ENCODE data around the gene MRGPRF. TPM values are rescaled to one million over a fixed set of nuclear protein-coding genes. Genes with fewer than 3 reads are reported as not detected.

The MRGPRF gene
- total RNA-seq, 4 donors from 2014 or later = 0.84 to 11.0 (median 7.3) TPM

GRCh38 chr11:69030301-69030700, 17.3 kb upstream of the MRGPRF start:
- TF ChIP-seq CTCF (IDR thresholded peaks at IDR 0.05) (no peak), POLR2A (IDR thresholded peaks at IDR 0.05) (no peak)
- DNase-seq (ENCODE audit: low spot score in 2 of 2) = no peak
- no peak overlapping the region for H3K4me3 ChIP-seq (ENCODE audit: low read depth, poor library complexity, severe bottlenecking)
- intact Hi-C loops (cut with DNase I; ENCODE audit: low total_unique reads) = no loop called here
- WGBS, 2 donors = 60 to 73% methylated on average over 6 of the region's 6 CpGs

GRCh38 chr11:69027704-69028372, 14.8 kb upstream of the MRGPRF start:
- 74 to 80% methylated on average over 9 of the region's 9 CpGs for WGBS, 2 donors
- H3K4me3 ChIP-seq (ENCODE audit: low read depth, poor library complexity, severe bottlenecking) = no peak overlapping the region
- no peak for TF ChIP-seq POLR2A (IDR thresholded peaks at IDR 0.05)
- TF ChIP-seq CTCF (IDR thresholded peaks at IDR 0.05) = no peak
- intact Hi-C loops (cut with DNase I; ENCODE audit: low total_unique reads) = no loop called here
- DNase-seq (ENCODE audit: low spot score in 2 of 2) = no peak

- 90 to 94% methylated on average over 6 of the region's 6 CpGs for WGBS, 2 donors
- DNase-seq (ENCODE audit: low spot score in 2 of 2) = no peak
- TF ChIP-seq CTCF (IDR thresholded peaks at IDR 0.05) (no peak), POLR2A (IDR thresholded peaks at IDR 0.05) (no peak)
- intact Hi-C loops (cut with DNase I; ENCODE audit: low total_unique reads) = no loop called here
- no peak overlapping the region for H3K4me3 ChIP-seq (ENCODE audit: low read depth, poor library complexity, severe bottlenecking)
Measured at GRCh38 chr11:69024509-69024908, 11.5 kb upstream of the MRGPRF start.

- no peak overlapping the region for H3K4me3 ChIP-seq (ENCODE audit: low read depth, poor library complexity, severe bottlenecking)
- intact Hi-C loops (cut with DNase I; ENCODE audit: low total_unique reads) = no loop called here
- TF ChIP-seq POLR2A (IDR thresholded peaks at IDR 0.05) (no peak), CTCF (IDR thresholded peaks at IDR 0.05) (no peak)
- DNase-seq (ENCODE audit: low spot score in 2 of 2) = no peak
- 78 to 81% methylated on average over 10 of the region's 10 CpGs for whole genome bisulfite sequencing, 2 donors
Measured at GRCh38 chr11:69022260-69022659, 9.2 kb upstream of the MRGPRF start.

- intact Hi-C loops (cut with DNase I; ENCODE audit: low total_unique reads) = no loop called here
- 65 to 72% methylated on average over 13 of the region's 13 CpGs for WGBS, 2 donors
- H3K4me3 ChIP-seq (ENCODE audit: low read depth, poor library complexity, severe bottlenecking) = no peak overlapping the region
- TF ChIP-seq POLR2A (IDR thresholded peaks at IDR 0.05) (no peak), CTCF (IDR thresholded peaks at IDR 0.05) (no peak)
- no peak for DNase-seq (ENCODE audit: low spot score in 2 of 2)
Measured at GRCh38 chr11:69018924-69019323, 5.9 kb upstream of the MRGPRF start.

- no peak for DNase-seq (ENCODE audit: low spot score in 2 of 2)
- 89 to 94% methylated on average over 10 of the region's 10 CpGs for WGBS, 2 donors
- intact Hi-C loops (cut with DNase I; ENCODE audit: low total_unique reads) = no loop called here
Measured at GRCh38 chr11:69017951-69018350, 4.9 kb upstream of the MRGPRF start.

More at GRCh38 chr11:69017951-69018350, 4.9 kb upstream of the MRGPRF start:
- TF ChIP-seq POLR2A (IDR thresholded peaks at IDR 0.05) (no peak), CTCF (IDR thresholded peaks at IDR 0.05) (no peak)
- no peak overlapping the region for H3K4me3 ChIP-seq (ENCODE audit: low read depth, poor library complexity, severe bottlenecking)

All from lower leg skin (tissue), 4 donors.